ENCODE measurements around the gene TSPAN4.

TSPAN4 gene

DNA sequence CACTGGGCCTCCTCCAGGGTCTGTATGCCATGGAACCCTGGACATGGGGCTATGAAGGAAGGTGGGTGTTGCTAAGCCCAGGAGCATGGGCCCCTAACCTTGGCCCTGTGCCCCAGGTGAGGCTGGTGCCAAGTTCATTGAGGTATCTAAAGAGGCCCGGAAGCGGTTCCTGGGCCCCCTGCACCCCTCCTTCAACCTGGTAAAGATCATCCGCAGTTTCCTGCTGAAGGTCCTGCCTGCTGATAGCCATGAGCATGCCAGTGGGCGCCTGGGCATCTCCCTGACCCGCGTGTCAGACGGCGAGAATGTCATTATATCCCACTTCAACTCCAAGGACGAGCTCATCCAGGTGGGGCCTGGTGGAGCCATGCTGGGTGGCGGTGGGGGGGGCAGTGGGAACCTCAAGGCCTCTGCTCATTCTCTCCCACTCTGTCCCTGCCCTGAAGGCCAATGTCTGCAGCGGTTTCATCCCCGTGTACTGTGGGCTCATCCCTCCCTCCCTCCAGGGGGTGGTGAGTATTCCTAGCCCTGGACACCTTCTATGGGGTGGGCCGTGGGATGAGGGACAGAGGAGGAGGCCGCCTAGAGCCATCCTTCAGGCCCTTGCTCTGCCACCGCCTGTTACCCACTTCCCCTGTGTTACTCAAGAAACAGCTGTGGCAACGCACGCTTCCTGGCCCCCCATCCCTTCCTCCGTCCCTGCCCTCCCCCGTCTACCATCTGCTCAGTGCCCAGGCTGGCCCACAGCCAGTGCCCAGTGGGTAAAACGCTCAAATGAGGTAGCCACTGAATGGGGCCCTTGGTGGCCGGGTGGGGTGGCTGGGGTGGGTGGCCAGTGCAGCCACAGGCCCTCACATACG is 20.9 kb upstream of the TSPAN4 start:
- in situ Hi-C loops (cut with MboI; ENCODE audit: low sequenced_read_pairs) = no loop called here

DNA sequence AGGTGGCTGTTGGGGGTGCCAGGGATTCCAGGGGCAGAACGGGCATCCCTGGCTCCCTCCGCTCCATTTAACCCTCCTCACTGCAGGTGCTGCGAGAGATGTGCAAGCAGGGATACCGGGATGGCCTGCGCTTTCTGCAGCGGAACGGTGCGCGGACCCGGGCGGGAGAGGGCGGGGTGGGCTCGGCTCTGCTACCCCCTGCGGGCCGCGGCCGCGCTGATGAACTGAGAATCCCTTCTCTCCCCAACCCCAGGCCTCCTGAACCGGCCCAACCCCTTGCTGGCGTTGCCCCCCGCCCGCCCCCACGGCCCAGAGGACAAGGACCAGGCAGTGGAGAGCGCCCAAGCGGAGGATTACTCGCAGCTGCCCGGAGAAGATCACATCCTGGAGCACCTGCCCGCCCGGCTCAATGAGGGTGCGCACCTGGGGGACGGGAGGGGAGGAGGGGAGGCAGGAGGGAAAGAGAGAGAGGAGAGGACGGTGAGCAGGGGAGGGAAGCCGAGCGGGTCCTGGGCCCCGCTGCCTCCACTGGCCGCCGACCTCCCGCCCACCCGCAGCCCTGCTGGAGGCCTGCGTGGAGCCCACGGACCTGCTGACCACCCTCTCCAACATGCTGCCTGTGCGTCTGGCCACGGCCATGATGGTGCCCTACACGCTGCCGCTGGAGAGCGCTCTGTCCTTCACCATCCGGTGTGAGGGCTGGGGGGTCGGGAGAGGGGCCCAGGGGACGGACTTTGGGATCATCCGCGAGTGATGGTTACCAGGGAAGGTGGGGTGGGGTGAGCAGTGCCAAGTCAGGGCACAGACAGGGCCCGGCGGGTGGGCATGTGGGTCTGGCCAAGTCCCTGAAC is 19.0 kb upstream of the TSPAN4 start:
- in situ Hi-C loops (cut with MboI; ENCODE audit: low sequenced_read_pairs) = no loop called here

DNA sequence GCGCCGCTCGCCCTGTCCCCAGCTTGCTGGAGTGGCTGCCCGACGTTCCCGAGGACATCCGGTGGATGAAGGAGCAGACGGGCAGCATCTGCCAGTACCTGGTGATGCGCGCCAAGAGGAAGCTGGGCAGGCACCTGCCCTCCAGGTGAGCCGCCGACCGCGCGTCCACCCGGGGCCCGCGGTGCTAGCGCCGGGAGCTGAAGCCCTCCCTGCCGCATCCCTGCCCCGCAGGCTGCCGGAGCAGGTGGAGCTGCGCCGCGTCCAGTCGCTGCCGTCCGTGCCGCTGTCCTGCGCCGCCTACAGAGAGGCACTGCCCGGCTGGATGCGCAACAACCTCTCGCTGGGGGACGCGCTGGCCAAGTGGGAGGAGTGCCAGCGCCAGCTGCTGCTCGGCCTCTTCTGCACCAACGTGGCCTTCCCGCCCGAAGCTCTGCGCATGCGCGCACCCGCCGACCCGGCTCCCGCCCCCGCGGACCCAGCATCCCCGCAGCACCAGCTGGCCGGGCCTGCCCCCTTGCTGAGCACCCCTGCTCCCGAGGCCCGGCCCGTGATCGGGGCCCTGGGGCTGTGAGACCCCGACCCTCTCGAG is 18.3 kb upstream of the TSPAN4 start:
- in situ Hi-C loops (cut with MboI; ENCODE audit: low sequenced_read_pairs) = no loop called here

DNA sequence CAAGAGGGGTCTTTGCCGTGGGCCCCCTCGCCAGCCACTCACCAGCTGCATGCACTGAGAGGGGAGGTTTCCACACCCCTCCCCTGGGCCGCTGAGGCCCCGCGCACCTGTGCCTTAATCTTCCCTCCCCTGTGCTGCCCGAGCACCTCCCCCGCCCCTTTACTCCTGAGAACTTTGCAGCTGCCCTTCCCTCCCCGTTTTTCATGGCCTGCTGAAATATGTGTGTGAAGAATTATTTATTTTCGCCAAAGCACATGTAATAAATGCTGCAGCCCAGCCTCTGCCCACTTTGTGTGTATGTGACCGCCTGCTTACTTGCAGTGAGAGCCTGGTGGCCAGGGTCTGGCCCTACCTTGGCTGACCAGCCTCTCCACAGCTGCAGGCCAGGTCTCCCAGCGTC is 17.7 kb upstream of the TSPAN4 start:
- in situ Hi-C loops (cut with MboI; ENCODE audit: low sequenced_read_pairs) = no loop called here

DNA sequence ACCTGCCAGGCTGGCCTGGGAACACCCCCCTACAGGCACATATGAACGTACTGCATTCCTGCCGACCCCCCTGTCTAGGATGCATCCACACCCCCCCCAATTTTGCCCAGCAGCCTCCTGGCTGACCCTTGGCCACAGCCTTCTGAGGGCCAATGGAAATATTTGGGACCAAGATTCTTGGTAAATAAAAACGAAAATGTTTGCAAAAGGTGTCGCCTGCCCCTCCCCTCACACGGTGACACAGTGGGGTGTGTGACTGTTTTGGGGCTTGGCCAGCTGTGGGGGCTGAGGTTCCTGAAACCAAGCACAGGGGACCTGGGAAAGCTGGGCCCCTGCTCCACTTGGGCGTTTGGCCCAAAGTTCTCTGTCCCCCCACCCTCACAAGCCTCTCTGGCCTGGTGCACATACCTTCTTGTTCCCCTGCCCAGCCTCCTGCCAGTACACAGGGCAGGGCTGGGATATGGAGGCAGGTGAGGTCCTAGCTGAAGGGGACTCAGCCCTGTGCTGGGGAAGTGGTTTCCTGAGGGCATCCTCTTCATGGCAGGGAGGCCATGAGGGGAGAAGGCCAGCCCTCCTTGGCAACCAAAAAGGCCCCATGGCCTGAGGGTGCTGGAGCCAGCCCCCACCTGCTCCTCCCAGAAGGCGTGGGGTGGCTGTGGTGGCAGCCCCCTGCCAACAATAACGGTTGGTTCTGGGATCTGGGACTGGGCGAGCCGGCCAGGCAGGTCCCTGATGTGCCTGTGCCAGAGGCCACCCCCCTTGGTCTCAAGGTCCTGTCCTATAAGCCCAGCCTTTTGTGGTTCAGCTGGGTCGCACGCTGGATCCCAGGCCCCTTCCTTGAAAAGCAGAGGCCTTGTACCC is 17.1 kb upstream of the TSPAN4 start:
- in situ Hi-C loops (cut with MboI; ENCODE audit: low sequenced_read_pairs) = no loop called here

DNA sequence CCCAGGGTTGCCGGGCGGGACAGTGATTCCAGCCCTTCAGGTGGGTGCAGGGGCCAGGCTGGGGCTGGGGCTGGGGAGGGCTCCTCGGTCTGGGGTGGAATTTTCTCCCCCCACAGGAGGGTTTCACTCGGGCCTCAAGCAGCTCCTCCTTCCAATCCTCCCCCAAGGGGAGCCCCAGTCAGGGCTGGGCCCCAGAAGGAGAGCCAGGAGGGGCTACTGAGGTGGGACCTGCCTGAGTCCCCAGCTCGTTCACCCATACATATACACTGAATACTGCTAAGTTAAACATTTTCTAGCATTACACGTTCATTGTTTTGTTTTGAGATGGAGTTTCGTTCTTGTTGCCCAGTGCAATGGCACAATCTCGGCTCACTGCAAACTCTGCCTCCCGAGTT is 16.4 kb upstream of the TSPAN4 start:
- in situ Hi-C loops (cut with MboI; ENCODE audit: low sequenced_read_pairs) = no loop called here

DNA sequence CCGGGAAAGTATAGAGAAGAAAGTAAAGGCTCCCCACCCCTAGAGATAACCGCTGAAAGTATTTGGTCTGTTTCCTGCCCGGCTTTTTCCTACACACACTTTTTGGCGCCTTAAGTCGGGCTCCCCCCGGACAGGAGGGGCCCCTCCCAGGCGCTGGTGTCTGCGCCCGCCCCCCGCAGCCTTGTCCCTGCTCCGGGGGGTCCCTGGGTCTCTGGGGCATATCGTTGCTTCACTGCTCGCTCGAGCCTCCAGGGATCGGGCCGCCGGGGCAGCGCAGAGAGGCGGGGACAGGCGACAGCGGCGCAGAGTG is 15.9 kb upstream of the TSPAN4 start:
- in situ Hi-C loops (cut with MboI; ENCODE audit: low sequenced_read_pairs) = no loop called here

DNA sequence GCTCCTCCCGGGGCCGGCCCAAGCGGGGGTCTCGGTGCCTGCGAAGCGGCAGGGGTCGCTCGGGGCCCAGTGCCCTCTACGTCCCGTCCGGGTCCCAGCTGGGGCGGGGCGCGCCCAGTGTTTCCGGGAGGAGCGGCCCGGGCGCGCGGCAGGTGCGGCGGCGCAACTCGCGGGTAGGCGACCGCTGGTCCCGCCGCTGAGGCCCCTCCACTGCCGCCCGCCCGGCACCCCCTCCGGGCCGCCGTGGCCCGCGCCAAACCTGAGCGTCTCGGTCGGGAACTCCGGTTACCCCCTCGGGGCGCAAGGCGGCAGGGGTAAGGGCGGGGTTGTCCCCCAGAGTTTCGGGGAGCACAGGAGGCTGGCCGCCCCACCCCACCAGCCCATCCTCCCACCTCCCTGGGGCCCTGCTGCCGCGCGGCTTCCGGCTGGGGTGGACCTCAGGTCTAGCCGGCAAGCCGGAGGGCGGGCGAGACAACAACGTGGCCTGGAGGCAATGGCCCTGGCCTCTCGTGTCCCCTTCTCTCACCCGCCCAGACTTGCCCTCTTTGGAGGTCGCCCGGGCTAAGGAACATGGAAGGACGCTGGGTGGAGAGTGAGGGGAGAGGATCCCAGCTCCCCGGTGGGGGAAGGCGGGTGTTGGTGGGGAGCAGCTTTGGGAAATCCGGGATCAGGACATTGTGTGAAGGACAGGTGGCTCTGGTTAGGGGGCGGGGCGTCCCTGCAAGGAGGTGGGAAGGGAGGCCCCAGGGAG is 15.3 kb upstream of the TSPAN4 start:
- in situ Hi-C loops (cut with MboI; ENCODE audit: low sequenced_read_pairs) = no loop called here

DNA sequence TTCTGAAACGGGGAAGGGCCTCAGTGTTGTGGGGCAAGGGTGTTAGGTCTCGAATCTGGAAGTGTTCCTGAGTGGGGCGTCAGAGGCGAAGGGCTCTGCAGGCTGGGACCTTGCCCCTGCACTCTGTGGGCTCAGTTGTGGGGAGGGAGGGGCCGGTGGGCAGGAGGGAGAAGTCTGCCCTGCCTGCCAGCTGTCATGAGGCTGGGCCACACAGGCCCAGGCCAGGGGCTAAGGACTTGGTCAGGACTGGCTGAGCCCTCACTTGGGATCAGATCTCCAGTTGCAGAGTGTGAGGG is 14.8 kb upstream of the TSPAN4 start, which contains the start of gene CRACR2B:
TSS of gene CRACR2B (plus strand) at position 23 of the 296 bp plus-strand sequence. CDS start 689 bp downstream, outside the sequence.
- in situ Hi-C loops (cut with MboI; ENCODE audit: low sequenced_read_pairs) = no loop called here

DNA sequence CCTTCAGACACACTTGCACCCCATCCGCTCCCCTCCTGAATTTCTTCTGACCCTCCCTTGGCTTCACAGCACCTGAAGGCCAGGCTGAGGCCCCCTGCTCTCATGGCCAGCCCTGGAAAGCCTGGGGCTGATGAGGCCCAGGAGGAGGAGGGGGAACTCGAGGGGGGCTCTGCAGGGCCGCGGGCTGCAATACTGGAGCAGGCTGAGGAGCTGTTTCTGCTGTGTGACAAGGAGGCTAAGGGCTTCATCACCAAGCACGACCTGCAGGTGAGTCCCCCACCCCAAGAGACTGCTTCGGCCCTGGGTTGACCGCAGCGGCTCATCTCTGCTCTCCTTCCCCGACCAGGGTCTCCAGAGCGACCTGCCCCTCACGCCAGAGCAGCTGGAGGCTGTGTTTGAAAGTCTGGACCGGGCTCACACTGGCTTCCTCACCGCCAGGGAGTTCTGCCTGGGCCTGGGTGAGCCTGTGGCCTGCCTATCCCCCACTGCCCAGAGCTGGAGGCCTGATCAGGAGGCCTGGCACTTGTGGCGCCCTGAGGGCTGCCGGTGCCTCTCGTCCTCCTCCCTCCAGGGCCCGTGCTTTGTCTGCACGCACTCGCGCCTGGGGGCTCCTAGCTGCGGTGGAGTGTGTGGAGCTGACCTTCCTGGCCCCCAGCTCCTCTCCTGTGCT is 14.0 kb upstream of the TSPAN4 start:
- in situ Hi-C loops (cut with MboI; ENCODE audit: low sequenced_read_pairs) = no loop called here

DNA sequence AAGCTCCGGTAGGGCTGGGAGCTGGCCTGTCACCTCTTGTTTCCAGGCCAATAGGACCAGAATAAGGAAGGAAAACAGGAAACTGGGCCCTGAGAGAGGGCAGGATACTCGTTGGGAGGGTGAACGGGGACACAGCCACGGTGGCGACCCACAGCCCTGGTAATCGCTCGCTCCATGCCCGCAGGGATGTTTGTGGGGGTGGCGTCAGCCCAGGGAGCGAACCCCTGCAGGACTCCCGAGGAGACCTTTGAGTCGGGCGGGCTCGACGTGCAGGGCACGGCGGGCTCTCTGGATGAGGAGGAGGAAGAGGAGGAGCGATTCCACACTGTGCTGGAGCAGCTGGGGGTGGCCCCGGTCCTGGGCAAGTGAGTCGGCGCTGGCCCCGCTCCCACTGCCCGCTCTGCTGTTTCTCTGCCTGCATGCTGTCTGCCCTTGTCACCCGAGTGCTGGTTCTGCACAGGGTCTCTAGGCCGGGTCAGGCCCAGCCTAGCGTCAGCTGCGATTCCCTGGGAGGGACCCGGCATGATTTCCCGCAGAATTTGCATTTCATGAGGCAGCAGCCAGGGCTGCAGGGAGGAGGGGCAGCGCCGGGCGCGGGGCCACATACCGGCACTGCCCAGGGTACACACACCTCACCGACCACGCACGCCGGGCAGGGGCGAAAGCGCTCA is 13.3 kb upstream of the TSPAN4 start:
- in situ Hi-C loops (cut with MboI; ENCODE audit: low sequenced_read_pairs) = no loop called here

DNA sequence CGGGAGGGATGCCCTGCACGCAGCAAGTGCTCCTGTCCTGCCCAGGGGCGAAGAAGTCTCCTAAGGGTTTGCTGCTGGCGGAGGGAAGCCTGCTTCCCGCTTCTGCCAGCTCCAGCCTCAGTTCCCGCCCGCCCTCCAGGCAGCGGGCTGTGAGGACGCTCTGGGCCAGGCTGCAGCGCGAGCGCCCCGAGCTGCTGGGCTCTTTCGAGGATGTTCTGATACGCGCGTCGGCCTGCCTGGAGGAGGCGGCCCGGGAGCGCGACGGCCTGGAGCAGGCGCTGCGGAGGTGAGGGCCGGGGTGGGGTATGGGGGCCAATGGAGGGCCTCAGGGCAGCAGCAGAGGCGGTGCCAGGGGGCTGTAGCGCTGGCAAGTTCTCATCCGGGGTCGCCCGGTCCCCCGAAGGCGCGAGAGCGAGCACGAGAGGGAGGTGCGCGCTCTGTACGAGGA is 12.8 kb upstream of the TSPAN4 start:
- in situ Hi-C loops (cut with MboI; ENCODE audit: low sequenced_read_pairs) = no loop called here

DNA sequence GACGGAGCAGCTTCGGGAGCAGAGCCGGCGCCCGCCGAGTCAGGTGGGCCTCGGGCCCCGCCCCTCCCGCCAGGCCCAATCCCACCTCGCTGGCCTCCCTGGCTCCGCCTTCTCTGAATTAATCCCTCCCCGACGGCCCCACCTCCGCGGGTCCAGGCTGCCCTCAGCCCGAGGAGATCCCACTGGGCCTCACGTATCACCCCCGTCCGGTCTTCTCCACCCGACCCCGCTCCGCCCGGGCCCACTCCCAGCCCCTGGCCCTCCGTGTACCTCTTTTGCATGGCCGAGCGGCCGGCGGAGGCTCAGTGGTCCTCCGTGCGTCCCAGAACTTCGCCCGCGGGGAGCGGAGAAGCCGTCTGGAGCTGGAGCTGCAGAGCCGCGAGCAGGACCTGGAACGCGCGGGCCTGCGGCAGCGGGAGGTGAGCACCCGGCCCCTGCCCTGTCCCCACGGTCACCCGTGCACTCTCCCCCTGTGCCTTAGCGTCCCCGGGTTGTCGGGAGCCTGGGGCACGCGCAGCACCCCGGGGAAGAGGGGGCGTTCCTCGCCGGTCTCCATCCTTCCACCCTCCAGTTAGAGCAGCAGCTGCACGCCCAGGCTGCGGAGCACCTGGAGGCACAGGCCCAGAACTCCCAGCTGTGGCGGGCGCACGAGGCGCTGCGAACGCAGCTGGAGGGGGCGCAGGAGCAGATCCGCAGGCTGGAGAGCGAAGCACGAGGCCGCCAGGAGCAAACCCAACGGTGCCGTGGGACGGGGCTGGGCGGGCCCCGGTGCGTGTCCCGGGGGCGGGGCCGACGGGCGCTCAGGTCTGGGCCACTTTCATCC is 12.1 kb upstream of the TSPAN4 start:
- in situ Hi-C loops (cut with MboI; ENCODE audit: low sequenced_read_pairs) = no loop called here

DNA sequence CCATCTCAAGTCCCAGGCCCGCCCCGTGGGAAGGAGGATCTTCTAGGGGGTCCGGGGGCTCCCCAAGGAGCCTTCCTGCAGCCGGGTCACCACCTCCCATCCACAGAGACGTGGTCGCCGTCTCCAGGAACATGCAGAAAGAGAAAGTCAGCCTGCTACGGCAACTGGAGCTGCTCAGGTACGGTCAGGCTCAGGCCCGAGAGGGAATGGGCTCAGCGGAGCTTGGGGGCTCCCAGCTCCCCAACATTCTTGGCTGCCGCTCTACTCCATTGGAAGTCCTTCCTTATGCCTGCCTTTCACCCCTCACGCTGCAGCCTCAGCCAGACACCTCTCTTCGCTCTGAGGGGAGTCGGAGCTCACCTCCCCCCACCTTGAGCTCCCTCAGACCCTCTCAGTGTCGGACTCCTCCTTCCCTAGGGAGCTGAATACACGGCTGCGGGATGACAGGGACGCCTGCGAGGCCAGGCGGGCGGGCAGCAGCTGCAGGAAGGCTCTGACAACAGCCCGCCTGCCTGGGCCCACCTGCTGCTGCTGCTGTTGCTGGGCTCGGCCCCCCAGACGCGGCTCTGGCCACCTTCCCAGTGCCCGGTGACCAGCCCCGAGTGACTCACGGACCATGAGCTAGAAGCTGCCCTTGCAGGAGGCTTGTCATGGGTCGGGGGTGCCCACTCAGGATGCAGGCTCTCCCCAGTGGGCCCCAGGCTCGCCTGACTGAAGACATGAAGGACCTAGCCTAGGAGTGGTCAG is 11.4 kb upstream of the TSPAN4 start:
- in situ Hi-C loops (cut with MboI; ENCODE audit: low sequenced_read_pairs) = no loop called here

DNA sequence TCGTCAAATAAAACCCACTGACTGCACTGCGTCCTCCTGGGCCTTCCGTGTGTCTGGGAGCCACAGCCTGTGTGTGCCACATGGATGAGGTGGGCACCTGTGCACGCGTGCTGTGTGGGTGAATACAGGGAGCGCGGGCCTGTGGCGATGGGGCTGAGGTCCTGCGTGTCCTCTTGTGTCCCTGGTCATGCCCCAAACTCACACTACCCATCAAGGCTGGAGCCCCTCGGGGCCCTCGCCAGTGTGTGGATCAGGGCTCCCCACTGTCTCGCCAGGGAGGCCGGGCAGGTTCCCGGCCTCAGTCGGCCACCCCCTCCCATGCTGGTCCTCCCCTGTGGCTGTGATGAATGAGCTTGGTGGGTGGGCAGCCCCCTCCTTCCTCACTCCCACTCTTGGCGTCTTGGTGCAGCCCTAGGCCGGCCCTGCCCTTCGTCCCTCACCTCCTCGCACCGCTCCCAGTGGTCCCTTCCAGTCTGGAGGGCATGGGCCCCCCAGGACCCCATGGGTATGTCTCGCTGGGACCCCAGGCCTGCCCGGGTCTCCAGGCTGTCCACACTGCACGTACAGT is 10.6 kb upstream of the TSPAN4 start:
- in situ Hi-C loops (cut with MboI; ENCODE audit: low sequenced_read_pairs) = no loop called here

DNA sequence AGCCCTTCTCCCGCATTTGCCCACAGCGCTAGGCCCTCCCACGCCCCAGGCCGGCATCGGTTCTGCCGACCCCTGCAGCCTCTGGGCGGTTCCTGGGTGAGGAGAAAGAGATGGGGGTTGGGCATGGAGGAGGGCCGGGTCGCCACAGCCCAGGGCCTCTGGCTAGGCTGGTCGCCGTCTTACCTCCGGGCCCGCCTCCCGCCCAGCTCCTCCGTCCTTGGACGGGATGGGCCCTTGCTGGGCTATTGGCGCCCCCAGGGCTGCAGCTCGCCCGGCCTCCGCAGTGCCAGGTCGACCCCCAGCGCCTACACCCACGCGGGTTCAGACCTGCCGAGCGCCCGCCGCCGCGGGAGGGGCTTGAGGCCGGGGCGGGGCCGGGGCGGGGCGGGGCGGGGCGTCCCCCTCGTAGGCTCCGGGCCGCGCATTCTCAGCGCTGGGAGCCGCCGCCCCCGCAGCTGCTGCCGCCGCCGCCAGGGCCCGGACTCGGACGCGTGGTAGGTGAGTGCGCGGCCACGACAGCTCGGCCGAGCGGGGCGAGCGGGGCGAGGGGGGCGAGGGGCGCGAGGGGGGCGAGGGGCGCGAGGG is 10.0 kb upstream of the TSPAN4 start, which contains the start of gene CD151:
TSS of gene CD151 (plus strand) at position 424 of the 585 bp plus-strand sequence. CDS start 3,118 bp downstream, outside the sequence.
- in situ Hi-C loops (cut with MboI; ENCODE audit: low sequenced_read_pairs) = no loop called here

All from hTERT RPE-1 (cell line).